COR-L47 (cell line): ENCODE data around the gene MTSS2.

Experiments
- DNase-seq: peaks from one replicate; lab custom pipeline; 2025; lab: John Stamatoyannopoulos, UW

MTSS2 gene

GRCh38 chr16:70670175-70670574 is 15.7 kb downstream of the MTSS2 start:
- DNase-seq: no peak

DNA sequence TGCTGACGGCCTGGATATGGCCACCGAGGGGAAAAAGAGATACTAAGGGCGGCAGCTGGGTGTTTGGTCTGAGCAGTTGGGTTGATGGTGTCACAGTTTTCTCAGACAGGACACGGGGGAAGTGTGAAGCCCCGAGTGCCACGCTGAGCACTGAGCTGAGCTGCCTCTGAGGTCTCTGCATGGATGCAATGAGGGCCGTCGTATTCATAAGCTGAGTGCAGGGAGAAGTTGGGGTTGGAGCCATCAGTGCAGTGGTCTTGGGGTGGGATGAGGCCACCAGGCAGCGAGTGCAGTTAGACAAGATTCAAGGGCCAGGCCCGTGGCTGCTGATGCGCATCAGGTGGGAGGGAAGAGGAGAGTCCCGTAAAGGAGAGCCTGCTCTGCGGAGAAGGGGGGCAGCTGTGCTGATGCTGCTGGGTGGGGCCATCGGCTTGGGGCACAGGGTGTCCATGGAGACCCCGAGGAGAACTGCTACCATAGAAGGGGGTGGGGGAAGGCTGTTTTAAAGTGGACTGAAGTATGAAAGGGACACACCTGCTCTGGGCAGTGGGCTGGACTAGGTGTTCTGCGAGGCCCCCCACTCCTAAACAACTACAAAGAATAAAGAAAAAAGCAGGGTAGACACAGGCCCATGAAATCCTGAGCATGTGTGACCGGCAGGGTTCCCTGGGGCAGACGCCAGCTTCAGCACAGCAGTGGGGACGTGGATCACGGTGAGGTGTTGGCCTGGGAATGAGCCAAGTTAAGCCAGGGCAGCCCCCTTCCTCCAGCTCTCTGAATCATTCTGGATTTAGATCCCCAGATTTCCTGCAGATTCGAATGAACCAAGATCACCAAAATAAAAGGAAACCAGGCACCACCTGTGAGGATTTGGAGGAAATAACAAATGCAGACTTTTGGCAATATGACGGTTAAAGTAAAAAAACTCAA is 19.8 kb downstream of the MTSS2 start:
- DNase-seq: no peak

GRCh38 chr16:70665113-70665694 is 20.6 kb downstream of the MTSS2 start:
- no peak for DNase-seq

DNA sequence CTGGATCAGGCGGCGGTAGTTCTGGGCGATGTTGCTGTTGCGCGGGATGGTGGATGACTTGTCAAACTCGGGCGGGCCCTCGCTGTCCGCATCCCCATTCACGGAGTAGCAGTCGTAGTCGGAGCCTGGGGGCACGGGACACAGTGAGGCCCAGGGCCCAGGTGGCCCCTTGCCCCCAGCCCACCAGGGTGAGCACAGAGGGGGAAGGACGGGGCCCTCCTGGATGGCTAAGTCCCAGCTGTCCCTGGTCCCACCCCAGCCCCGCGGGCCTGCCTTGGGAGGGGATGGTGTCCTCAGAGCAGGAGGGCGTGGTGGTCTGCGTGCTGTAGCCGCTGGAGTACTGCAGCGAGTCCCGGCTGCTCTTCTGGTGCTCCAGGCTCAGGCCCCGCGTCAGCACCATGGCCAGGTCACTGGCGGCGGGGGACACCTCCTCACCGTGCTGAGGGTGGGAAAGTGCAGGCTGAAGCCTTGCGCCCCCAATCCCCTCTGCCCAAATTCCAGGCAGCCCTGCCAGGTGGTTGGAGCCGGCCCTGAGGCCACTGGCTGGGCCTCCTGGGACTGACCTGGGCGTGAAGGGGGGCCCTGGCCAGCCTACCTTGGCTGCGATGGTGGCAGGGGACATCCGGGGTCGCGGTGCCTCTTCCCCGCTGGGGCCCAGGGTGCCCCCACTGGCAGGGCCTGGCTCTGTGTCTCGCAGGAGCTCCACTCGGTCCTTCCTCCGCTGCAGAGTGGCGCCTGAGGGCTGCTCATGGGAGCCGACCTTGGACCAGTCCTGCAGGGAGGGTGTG is 21.3 kb downstream of the MTSS2 start:
- no peak for DNase-seq

- no peak for DNase-seq
Measured at GRCh38 chr16:70663524-70664324, 22.1 kb downstream of the MTSS2 start.

GRCh38 chr16:70662991-70663523 is 22.8 kb downstream of the MTSS2 start:
- DNase-seq: no peak

- no peak for DNase-seq
Measured at GRCh38 chr16:70661918-70662641, 23.8 kb downstream of the MTSS2 start.

GRCh38 chr16:70661534-70661917 is 24.3 kb downstream of the MTSS2 start:
- no peak for DNase-seq

GRCh38 chr16:70660672-70661350 is 25.0 kb downstream of the MTSS2 start:
- no peak for DNase-seq

GRCh38 chr16:70659953-70660671 is 25.7 kb downstream of the MTSS2 start:
- no peak for DNase-seq

DNA sequence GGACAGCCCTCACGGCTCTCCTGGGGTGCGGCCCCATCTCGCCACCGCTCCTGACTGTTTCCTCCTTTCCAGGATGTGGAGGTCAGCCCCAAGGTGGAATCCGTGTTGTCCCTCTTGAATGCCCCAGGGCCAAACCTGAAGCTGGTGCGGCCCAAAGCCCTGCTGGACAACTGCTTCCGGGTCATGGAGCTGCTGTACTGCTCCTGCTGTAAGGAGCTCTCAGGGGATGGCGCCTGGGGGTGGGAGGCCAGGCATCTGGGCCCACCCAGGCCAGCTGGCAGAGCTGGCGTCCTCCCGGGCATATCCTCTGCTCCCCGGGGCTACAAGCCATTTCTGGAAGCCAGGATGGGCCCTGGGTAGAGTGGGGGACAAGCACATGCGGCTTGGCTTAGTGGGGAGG is 26.3 kb downstream of the MTSS2 start:
- no peak for DNase-seq

- DNase-seq: no peak
Measured at GRCh38 chr16:70658921-70659320, 26.9 kb downstream of the MTSS2 start.

DNA sequence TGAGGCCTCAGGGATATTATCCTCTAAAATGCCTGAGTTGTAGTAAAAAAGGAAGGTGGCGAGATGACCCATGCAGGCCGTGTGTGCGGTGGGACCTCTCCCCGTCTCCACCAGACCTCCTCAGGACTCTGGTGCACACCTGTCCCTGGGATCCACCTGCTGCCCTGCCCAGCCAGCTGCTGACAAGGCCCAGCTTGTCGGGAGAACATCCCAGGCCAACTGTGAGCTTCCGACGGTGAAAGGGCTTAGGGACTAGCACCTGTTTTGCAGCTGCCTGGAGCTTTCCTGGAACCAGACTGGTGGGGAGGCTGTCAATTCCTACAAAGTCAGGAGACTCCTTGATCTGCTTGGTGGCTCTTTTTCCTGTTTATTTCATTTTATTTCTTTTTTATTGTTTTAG is 27.9 kb downstream of the MTSS2 start:
- no peak for DNase-seq

DNA sequence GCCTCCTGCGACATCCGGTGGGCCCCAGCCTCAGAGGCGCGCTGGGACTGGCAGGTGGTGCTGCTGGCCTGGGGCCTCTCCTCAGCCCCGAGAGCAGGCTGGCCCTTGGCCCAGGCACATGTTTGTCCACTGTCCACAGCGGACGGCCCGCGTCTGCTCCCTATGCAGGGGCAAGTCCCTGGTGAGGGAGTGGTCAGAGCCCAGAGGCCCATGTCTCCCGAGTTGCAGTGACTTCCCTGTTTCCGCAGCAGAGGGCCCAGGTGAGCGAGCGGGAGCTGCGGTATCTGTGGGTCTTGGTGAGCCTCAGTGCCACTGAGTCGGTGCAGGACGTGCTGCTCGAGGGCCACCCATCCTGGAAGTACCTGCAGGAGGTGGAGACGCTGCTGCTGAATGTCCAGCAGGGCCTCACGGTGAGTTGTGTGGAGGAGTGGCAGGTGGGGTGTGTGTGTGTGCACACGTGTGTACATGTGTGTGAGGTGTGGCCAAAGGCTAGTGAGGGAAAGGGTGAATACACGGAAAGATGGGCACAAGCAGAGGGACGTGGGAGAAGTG is 29.1 kb downstream of the MTSS2 start:
- no peak for DNase-seq

DNA sequence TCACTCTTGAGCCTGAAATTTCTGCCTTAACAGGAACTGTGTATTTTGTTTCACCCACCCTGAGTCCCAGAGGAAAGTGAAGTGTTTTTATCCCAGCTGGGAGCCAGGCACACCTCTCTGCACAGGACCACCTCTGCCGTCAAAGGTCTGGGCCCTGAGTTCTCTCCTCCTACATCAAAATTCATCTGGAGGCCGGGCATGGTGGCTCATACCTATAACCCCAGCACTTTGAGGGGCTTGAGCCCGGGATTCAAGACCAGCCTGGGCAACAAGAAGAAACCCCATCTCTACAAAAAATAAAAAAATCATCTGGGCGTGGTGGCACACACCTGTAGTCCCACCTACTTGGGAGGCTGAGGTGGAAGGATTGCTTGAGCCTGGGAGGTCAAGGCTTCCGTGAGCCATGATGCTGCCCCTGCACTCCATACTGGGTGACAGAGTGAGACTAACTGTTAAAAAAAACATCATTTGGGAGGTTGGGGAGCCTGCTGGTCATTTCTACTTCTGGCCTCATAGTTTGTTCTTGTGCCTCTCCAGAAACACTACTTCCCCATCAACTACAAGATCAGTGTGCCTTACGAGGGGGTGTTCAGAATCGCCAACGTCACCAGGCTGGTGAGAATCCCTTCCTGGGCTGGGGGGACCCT is 29.7 kb downstream of the MTSS2 start:
- no peak for DNase-seq

GRCh38 chr16:70653809-70654771 is 31.8 kb downstream of the MTSS2 start:
- DNase-seq: peak; percentile 40

- no peak for DNase-seq
Measured at GRCh38 chr16:70653406-70653805, 32.4 kb downstream of the MTSS2 start.

- DNase-seq: no peak
Measured at GRCh38 chr16:70652322-70652721, 33.5 kb downstream of the MTSS2 start.
